Ovary (tissue), 3 donors: ENCODE data around the gene EMID1.

ENCODE experiments used
- CTCF ChIP-seq, 3 donors: fragments of 450-650 bp in 2 of 3; fragments of 200-600 bp in 1 of 3; IDR thresholded peaks; one replicate each; pipeline versions ENCODE4 v1.5.1 to v1.8.0; 2016 to 2022; ENCODE audit warnings: antibody characterized with exemption in 3 of 3, mild to moderate bottlenecking in 1 of 3
- POLR2A ChIP-seq: fragments of 450-650 bp; IDR thresholded peaks from one replicate; pipeline ENCODE4 v1.6.1; 2017; ENCODE audit warnings: antibody characterized with exemption, mild to moderate bottlenecking, moderate library complexity
- donor health status: DM: no; HTN: no; CAD: no.

GRCh38 chr22:29198240-29198639 lies 7.5 kb upstream of the EMID1 start:
- no peak for TF ChIP-seq CTCF (IDR thresholded peaks at IDR 0.05)
- TF ChIP-seq POLR2A = no peak
